Left colon (tissue), 2 donors: ENCODE measurements around the gene KY. TPM values are rescaled to one million over a fixed set of nuclear protein-coding genes. Genes with fewer than 3 reads are reported as not detected.

Experiments
- ATAC-seq: fragments of 200-7000 bp; cut with Tn5 transposase; one replicate; pipeline ENCODE4 v1.9.1; 2020; ENCODE audit warnings: mild to moderate bottlenecking, moderate library complexity
- DNase-seq, 2 donors: peaks; one replicate each; pipeline ENCODE4 v3.0.0-alpha.2; 2020
- intact Hi-C, 2 donors: fragments of 100-400 bp; cut with DNase I in 1 of 2; cut with micrococcal nuclease in 1 of 2; formaldehyde crosslinking; loops; one replicate each; pipeline versions ENCODE4 v1.11.2 to v1.14.0; 2022; cut with DNase I, micrococcal nuclease
- total RNA-seq, 2 donors: library from RNA; stranded (reverse); fragmentation: NEBNext Ultra II Directional; extraction: Animal tissue kit (Norgen Biotek cat#: 25700); gene quantifications; one replicate each; pipeline ENCODE4 v1.2.1, GENCODE V29; 2021
- donor health status: DM: no; HTN: no; CAD: no.
- donor health status: DM: yes; HTN: yes; CAD: no.

KY gene
- total RNA-seq, 2 donors from 2014 or later = 0.25 TPM; not detected in 1

GRCh38 chr3:134625885-134626741, 24.7 kb downstream of the KY start:
- DNase-seq (peak in 1 of 2 donors; percentile 18), ATAC-seq (no peak)
- intact Hi-C loops = no loop called here

GRCh38 chr3:134625462-134625861, 25.4 kb downstream of the KY start:
- ATAC-seq (no peak), DNase-seq (peak in 1 of 2 donors; percentile 15)
- intact Hi-C loops = no loop called here

- DNase-seq (peak in 1 of 2 donors; percentile 18), ATAC-seq (no peak)
- intact Hi-C loops = no loop called here
These were observed 26.1 kb downstream of the KY start for GRCh38 chr3:134624537-134625287.

- ATAC-seq (no peak), DNase-seq (peak in 1 of 2 donors; percentile 8)
- intact Hi-C loops = no loop called here
These were observed 27.1 kb downstream of the KY start for GRCh38 chr3:134623615-134624245.

- DNase-seq (peak in 1 of 2 donors; percentile 8), ATAC-seq (no peak)
- intact Hi-C loops = no loop called here
These were observed 27.9 kb downstream of the KY start for GRCh38 chr3:134622806-134623365.

- ATAC-seq (no peak), DNase-seq (no peak)
- intact Hi-C loops = no loop called here
These were observed 29.0 kb downstream of the KY start for GRCh38 chr3:134621854-134622253.

- intact Hi-C loops = no loop called here
- ATAC-seq = no peak
- DNase-seq = peak in 1 of 2 donors; percentile 4
These were observed 30.2 kb downstream of the KY start for GRCh38 chr3:134620476-134621115.

- ATAC-seq (no peak), DNase-seq (peak in 1 of 2 donors; percentile 10)
- intact Hi-C loops = no loop called here
These were observed 30.9 kb downstream of the KY start for GRCh38 chr3:134619884-134620445.

- peak in 1 of 2 donors; percentile 4 for DNase-seq
- intact Hi-C loops = no loop called here
These were observed 31.6 kb downstream of the KY start for GRCh38 chr3:134619301-134619615.

GRCh38 chr3:134618478-134619300, 32.1 kb downstream of the KY start:
- DNase-seq (peak in 1 of 2 donors; percentile 14), ATAC-seq (no peak)
- intact Hi-C loops = no loop called here

More at GRCh38 chr3:134619301-134619615, 31.6 kb downstream of the KY start:
- no peak for ATAC-seq

GRCh38 chr3:134617608-134618477, 33.0 kb downstream of the KY start:
- DNase-seq (peak in 1 of 2 donors; percentile 12), ATAC-seq (no peak)
- intact Hi-C loops = no loop called here

GRCh38 chr3:134615743-134616142, 35.1 kb downstream of the KY start:
- DNase-seq (no peak), ATAC-seq (no peak)
- intact Hi-C loops = no loop called here

GRCh38 chr3:134614955-134615354, 35.9 kb downstream of the KY start:
- ATAC-seq (no peak), DNase-seq (no peak)
- intact Hi-C loops = no loop called here

- ATAC-seq (no peak), DNase-seq (no peak)
- intact Hi-C loops = no loop called here
These were observed 37.8 kb downstream of the KY start for GRCh38 chr3:134613006-134613520.

- ATAC-seq (no peak), DNase-seq (no peak)
- intact Hi-C loops = no loop called here
These were observed 39.3 kb downstream of the KY start for GRCh38 chr3:134611516-134611915.
